ENCODE data around the gene FANCB.

The FANCB gene

GRCh38 chrX:14864631-14865030, 8.2 kb downstream of the FANCB start:
- ChIA-PET CTCF (no interaction called here), POLR2A (no interaction called here)

GRCh38 chrX:14851526-14851925, 21.3 kb downstream of the FANCB start:
- no peak for DNase-seq (ENCODE audit: extremely low spot score)
- ChIA-PET CTCF (no interaction called here), POLR2A (no interaction called here)
- TF ChIP-seq CTCF (IDR thresholded peaks at IDR 0.05; ENCODE audit: control extremely low read depth, extremely low read depth, low read depth, missing control alignments) = no peak

More at GRCh38 chrX:14864631-14865030, 8.2 kb downstream of the FANCB start:
- no peak for DNase-seq (ENCODE audit: extremely low spot score)
- no peak for TF ChIP-seq CTCF (IDR thresholded peaks at IDR 0.05; ENCODE audit: control extremely low read depth, extremely low read depth, low read depth, missing control alignments)

GRCh38 chrX:14843666-14844065, 29.2 kb downstream of the FANCB start:
- CTCF ChIA-PET = no interaction called here
- DNase-seq (ENCODE audit: extremely low spot score) = no peak
- POLR2A ChIA-PET = no interaction called here
- no peak for TF ChIP-seq CTCF (IDR thresholded peaks at IDR 0.05; ENCODE audit: control extremely low read depth, extremely low read depth, low read depth, missing control alignments)

GRCh38 chrX:14837155-14837554, 35.7 kb downstream of the FANCB start:
- peak; percentile 5 for DNase-seq (ENCODE audit: extremely low spot score)
- ChIA-PET POLR2A (no interaction called here), CTCF (no interaction called here)
- TF ChIP-seq CTCF (IDR thresholded peaks at IDR 0.05; ENCODE audit: control extremely low read depth, extremely low read depth, low read depth, missing control alignments) = no peak

- POLR2A ChIA-PET = no interaction called here
- TF ChIP-seq CTCF (IDR thresholded peaks at IDR 0.05; ENCODE audit: control extremely low read depth, extremely low read depth, low read depth, missing control alignments) = no peak
- CTCF ChIA-PET = no interaction called here
Observed at GRCh38 chrX:14832586-14832985, 40.3 kb downstream of the FANCB start.

GRCh38 chrX:14832151-14832550, 40.7 kb downstream of the FANCB start:
- ChIA-PET CTCF (no interaction called here), POLR2A (no interaction called here)
- TF ChIP-seq CTCF (IDR thresholded peaks at IDR 0.05; ENCODE audit: control extremely low read depth, extremely low read depth, low read depth, missing control alignments) = no peak
- DNase-seq (ENCODE audit: extremely low spot score) = no peak

More at GRCh38 chrX:14832586-14832985, 40.3 kb downstream of the FANCB start:
- DNase-seq (ENCODE audit: extremely low spot score) = no peak

- POLR2A ChIA-PET = no interaction called here
- CTCF ChIA-PET = interaction anchor here (1.4 kb wide), 1 partner anchor 34 kb away, joined by 4 read pairs; no protein-coding TSS in a partner anchor
- DNase-seq (ENCODE audit: extremely low spot score) = no peak
- no peak for TF ChIP-seq CTCF (IDR thresholded peaks at IDR 0.05; ENCODE audit: control extremely low read depth, extremely low read depth, low read depth, missing control alignments)
Observed at GRCh38 chrX:14829643-14830042, 43.2 kb downstream of the FANCB start.
